Adrenal gland (tissue), 12 donors: ENCODE measurements around the gene IL16. TPM values are rescaled to one million over a fixed set of nuclear protein-coding genes. Genes with fewer than 3 reads are reported as not detected.
"Not testable (repeated sequence)": the region's sequence is repeated elsewhere in the genome, so short reads cannot be mapped to it uniquely, and the experiment has no call there.

Experiments
- DNase-seq, 7 donors: peaks; one replicate each; pipeline ENCODE4 v3.0.0-alpha.2; 2019 to 2020
- H3K27ac ChIP-seq, 5 donors: fragments of 200-600 bp; sonication (generic) in 4 of 5; 1 replicate in 3 of 5; 2 replicates in 2 of 5; pipeline versions ENCODE4 v1.5.1 to v1.8.0; 2016 to 2020; ENCODE audit warnings: mild to moderate bottlenecking in 1 of 5
- H3K27me3 ChIP-seq: fragments of 200-600 bp; 2 replicates; pipeline ENCODE4 v1.8.0; 2021
- H3K36me3 ChIP-seq, 2 donors: fragments of 200-600 bp; replicated peaks in 1 of 2; 1 replicate in 1 of 2; 2 replicates in 1 of 2; pipeline versions ENCODE4 v1.5.1 to v1.8.0; 2018 to 2022
- H3K4me1 ChIP-seq, 2 donors: fragments of 200-600 bp; replicated peaks in 1 of 2; 1 replicate in 1 of 2; 2 replicates in 1 of 2; pipeline versions ENCODE4 v1.5.1 to v1.8.0; 2018 to 2021
- H3K4me3 ChIP-seq, 4 donors: fragments of 200-600 bp; sonication (generic) in 3 of 4; one replicate each; pipeline ENCODE4 v1.5.1; 2016 to 2018
- H3K9me3 ChIP-seq, 3 donors: fragments of 200-600 bp; sonication (generic) in 1 of 3; replicated peaks in 1 of 3; 1 replicate in 2 of 3; 2 replicates in 1 of 3; pipeline versions ENCODE4 v1.5.1 to v1.8.0; 2016 to 2021
- CTCF ChIP-seq, 6 experiments: fragments of 450-650 bp in 4 of 6; fragments of 200-600 bp in 2 of 6; sonication (generic) in 1 of 6; IDR thresholded peaks; 1 replicate in 5 of 6; 2 replicates in 1 of 6; pipeline versions ENCODE4 v1.5.1 to v1.8.0; 2016 to 2021; ENCODE audit warnings: antibody characterized with exemption in 6 of 6, mild to moderate bottlenecking in 2 of 6, moderate library complexity in 1 of 6
- POLR2A ChIP-seq, 2 donors: fragments of 450-650 bp; IDR thresholded peaks; one replicate each; pipeline ENCODE4 v1.6.1; 2017; ENCODE audit warnings: antibody characterized with exemption in 2 of 2, mild to moderate bottlenecking in 2 of 2, moderate library complexity in 1 of 2
- WGBS, 4 donors: extraction: QIAGEN DNeasy Blood & Tissue Kit in 2 of 4; methylation state at CpG; one replicate each; pipeline versions ENCODE4 v1.1.5 to v1.1.7; 2013 to 2017; 5-methylcytosine and 5-hydroxymethylcytosine counted together
- intact Hi-C, 2 donors: fragments of 100-400 bp; cut with DNase I; formaldehyde crosslinking; loops; one replicate each; pipeline versions ENCODE4 v1.14.1 to v1.15.0; 2022 to 2023
- polyA plus RNA-seq, 3 donors: library from polyadenylated mRNA; stranded (reverse); fragments of 200-250 nt in 2 of 3; fragments of 350-450 nt in 1 of 3; fragmentation: Illumina TruSeq in 1 of 3; extraction: RNeasy Lipid Tissue Mini Kit (QIAGEN cat#74804) in 1 of 3; gene quantifications; one replicate each; pipeline ENCODE4 v1.2.3, GENCODE V29; 2013 to 2014
- total RNA-seq, 9 donors: library from RNA; depleted of rRNA in 4 of 9; stranded (reverse); fragments of >200 nt in 4 of 9; fragments of 120-200 nt in 1 of 9; fragmentation: NEBNext Ultra II Directional in 1 of 9; extraction: Animal tissue kit (Norgen Biotek cat#: 25700) in 1 of 9; gene quantifications; one replicate each; pipeline versions ENCODE4 v1.1.0 to v1.2.4, GENCODE V29; 2013 to 2023
- donor health status: healthy with polysubstance abuse.
- donor health status: Bipolar disorder and iron deficiency.
- donor health status: DM: yes; HTN: yes; CAD: no.
- donor health status: DM: no; HTN: no; CAD: no.
- donor health status: DM: no; HTN: no; CAD: no.
- donor health status: DM: yes; HTN: yes; CAD: no.

Gene IL16
- total and polyA plus RNA-seq, 12 donors, result 2.2 to 16.0 (median 6.3) TPM

DNA sequence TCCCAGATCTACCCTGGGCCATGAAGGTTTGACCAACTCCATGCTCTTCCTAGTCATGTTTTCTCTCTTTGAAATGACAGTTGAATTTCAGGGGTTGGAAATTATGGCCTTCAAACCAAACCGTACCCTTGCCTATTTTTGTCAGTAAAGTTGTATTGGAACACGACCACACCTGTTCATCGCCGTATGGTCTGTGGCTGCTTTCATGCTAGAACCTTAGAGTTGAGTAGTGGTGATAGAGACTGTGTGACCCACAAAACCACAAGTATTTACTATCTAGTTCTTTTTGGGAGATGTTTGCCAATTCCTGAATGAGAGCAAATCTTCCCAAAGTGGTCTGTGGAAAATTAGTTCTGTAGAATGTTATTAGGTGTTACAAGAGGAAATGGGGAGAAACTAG, 151.2 kb downstream of the IL16 start:
- 87 to 94% (median 91%) methylated on average over 4 of the region's 4 CpGs for WGBS, 4 donors
- Histone ChIP-seq H3K36me3 (no peaks in the 10 kb centered on the region), H3K27me3 (no peaks in the 10 kb centered on the region), H3K4me1 (no peaks in the 10 kb centered on the region), H3K27ac (no peak overlapping the region), H3K9me3 (no peaks in the 10 kb centered on the region), H3K4me3 (no peak overlapping the region)
- DNase-seq, result no peak
- TF ChIP-seq CTCF (IDR thresholded peaks at IDR 0.05), result no peak
- TF ChIP-seq POLR2A (IDR thresholded peaks at IDR 0.05), result no peak
- intact Hi-C loops, result no loop called here

DNA sequence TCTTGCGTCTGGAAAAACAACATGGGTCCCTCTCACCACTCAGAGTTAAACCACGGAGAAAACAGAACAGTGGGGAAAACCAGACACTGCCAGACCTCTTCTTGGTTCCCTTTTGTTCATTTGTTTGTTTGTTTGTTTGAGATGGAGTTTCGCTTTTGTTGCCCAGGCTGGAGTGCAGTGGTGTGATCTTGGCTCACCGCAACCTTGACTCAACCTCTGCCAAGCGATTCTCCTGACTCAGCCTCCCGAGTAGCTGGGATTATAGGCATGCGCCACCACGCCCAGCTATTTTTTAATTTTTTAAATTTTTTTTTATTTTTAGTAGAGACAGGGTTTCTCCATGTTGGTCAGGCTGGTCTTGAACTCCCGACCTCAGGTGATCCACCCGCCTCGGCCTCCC, 152.0 kb downstream of the IL16 start:
- H3K27ac ChIP-seq, H3K4me3 ChIP-seq, H3K9me3 ChIP-seq, H3K4me1 ChIP-seq, H3K36me3 ChIP-seq, H3K27me3 ChIP-seq, intact Hi-C loops, DNase-seq: not testable (repeated sequence)
- 87 to 91% (median 88%) methylated on average over 11 of the region's 11 CpGs for WGBS, 4 donors

DNA sequence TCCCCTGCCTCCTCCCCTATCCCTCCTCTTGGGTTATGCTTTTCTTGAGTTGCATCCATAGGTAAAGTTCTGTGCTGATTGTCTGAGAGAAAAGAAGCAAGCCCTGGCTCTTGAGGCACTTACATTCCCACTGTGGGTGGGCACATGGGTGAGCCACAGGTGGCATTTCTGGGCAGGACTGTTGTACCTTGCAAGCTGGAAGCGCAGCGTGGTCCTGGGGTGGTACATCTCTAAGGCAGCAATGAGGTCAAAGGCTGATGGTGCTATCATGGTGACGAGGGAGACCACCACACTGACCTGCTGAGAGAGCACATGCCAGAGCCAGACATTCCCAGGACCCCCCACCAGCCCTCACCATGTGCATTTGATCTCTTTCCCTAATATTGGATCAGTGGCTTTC, 152.6 kb downstream of the IL16 start:
- Histone ChIP-seq H3K4me3 (no peak overlapping the region), H3K36me3 (no peaks in the 10 kb centered on the region), H3K27me3 (no peaks in the 10 kb centered on the region), H3K27ac (no peak overlapping the region), H3K9me3 (no peaks in the 10 kb centered on the region), H3K4me1 (no peaks in the 10 kb centered on the region)
- 95 to 100% (median 98%) methylated on average over 2 to 3 of the region's 3 CpGs for WGBS, 4 donors
- intact Hi-C loops, result no loop called here
- no peak for TF ChIP-seq POLR2A (IDR thresholded peaks at IDR 0.05)
- TF ChIP-seq CTCF (IDR thresholded peaks at IDR 0.05), result no peak
- no peak for DNase-seq

DNA sequence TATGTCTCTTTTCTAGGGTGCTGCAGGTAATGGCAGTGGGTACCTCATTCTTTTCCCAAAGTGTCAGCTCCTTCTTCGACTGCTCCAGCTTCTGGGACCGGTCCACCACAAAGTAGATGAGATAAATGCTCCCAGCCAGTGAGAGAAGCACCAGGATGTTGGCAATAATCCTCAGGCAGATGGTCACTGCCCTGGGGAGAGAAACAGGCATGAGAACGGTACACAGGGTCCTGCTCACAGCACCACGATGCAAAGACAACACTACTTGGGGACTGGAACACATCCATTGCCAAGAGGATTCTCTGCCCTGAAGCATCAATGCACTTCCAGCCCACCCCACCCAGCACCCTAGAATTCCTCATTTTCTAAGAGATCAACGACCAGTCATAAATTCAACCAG, 155.0 kb downstream of the IL16 start:
- WGBS, 4 donors, result 68 to 74% (median 73%) methylated on average over 5 of the region's 5 CpGs
- Histone ChIP-seq H3K27me3 (no peaks in the 10 kb centered on the region), H3K36me3 (no peaks in the 10 kb centered on the region), H3K27ac (no peak overlapping the region), H3K4me3 (no peak overlapping the region), H3K9me3 (no peaks in the 10 kb centered on the region), H3K4me1 (no peaks in the 10 kb centered on the region)
- intact Hi-C loops, result no loop called here
- DNase-seq, result no peak
- no peak for TF ChIP-seq CTCF (IDR thresholded peaks at IDR 0.05)
- TF ChIP-seq POLR2A (IDR thresholded peaks at IDR 0.05), result no peak

DNA sequence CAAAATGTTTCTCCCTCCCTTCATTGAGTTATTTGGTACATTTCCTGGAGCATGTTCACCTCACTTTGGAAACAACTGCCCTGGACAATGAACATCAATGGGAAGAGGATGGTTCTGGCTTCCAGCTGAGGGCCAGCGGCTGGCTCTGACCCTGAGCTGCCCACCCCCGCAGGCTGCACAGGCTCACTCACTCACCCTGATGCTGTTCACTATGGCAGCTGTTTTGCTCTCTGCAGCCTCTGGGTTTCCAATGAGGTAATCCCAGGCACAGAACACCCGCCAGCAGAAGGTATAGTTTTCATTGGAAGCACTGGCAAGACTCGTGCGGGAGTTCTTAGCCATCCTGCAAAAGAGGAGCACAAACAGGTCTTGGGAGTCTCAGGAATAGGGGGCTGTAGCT, 159.6 kb downstream of the IL16 start:
- intact Hi-C loops, result no loop called here
- no peak for DNase-seq
- Histone ChIP-seq H3K27me3 (no peaks in the 10 kb centered on the region), H3K27ac (no peak overlapping the region), H3K9me3 (no peaks in the 10 kb centered on the region), H3K36me3 (no peaks in the 10 kb centered on the region), H3K4me3 (no peak overlapping the region), H3K4me1 (no peaks in the 10 kb centered on the region)
- TF ChIP-seq CTCF (IDR thresholded peaks at IDR 0.05), result no peak
- 64 to 88% (median 73%) methylated on average over 2 to 5 of the region's 5 CpGs for WGBS, 4 donors
